CD14-positive monocyte (primary cell): ENCODE data around the gene ATP2C2. TPM values are rescaled to one million over a fixed set of nuclear protein-coding genes. Genes with fewer than 3 reads are reported as not detected.

Experiments used
- DNase-seq, 3 donors: peaks; one replicate each; pipeline ENCODE4 v3.0.0-alpha.2; 2011 to 2022
- H2AFZ ChIP-seq: 2 replicates; pipeline ENCODE4 v1.6.0; 2012; ENCODE audit warnings: mild to moderate bottlenecking, low read depth, low read length, inconsistent platforms; ENCODE audit not compliant: insufficient read depth, poor library complexity, severe bottlenecking
- H3K27ac ChIP-seq, 2 donors: 1 replicate in 1 of 2; 2 replicates in 1 of 2; pipeline ENCODE4 v1.5.1; 2012 to 2013; ENCODE audit warnings: low read length in 2 of 2, control low read depth in 1 of 2, inconsistent platforms in 1 of 2, low read depth in 1 of 2, mild to moderate bottlenecking in 1 of 2
- H3K27me3 ChIP-seq, 2 donors: one replicate each; pipeline versions ENCODE4 v1.6.0 to v1.6.1; 2011 to 2013; ENCODE audit warnings: low read length in 2 of 2; ENCODE audit not compliant: control insufficient read depth in 2 of 2, insufficient read depth in 2 of 2
- H3K36me3 ChIP-seq, 2 donors: replicated peaks in 1 of 2; 1 replicate in 1 of 2; 2 replicates in 1 of 2; pipeline versions ENCODE4 v1.5.1 to v1.6.1; 2012 to 2013; ENCODE audit warnings: low read length in 2 of 2, control low read depth in 1 of 2, inconsistent platforms in 1 of 2, mild to moderate bottlenecking in 1 of 2; ENCODE audit not compliant: insufficient read depth in 2 of 2, control insufficient read depth in 1 of 2
- H3K4me1 ChIP-seq, 2 donors: 1 replicate in 1 of 2; 2 replicates in 1 of 2; pipeline versions ENCODE4 v1.5.1 to v1.6.1; 2012 to 2013; ENCODE audit warnings: low read length in 2 of 2, control low read depth in 1 of 2, inconsistent platforms in 1 of 2, mild to moderate bottlenecking in 1 of 2, moderate library complexity in 1 of 2; ENCODE audit not compliant: insufficient read depth in 2 of 2, control insufficient read depth in 1 of 2
- H3K4me2 ChIP-seq: replicated peaks from 2 replicates; pipeline ENCODE3; 2012; ENCODE audit warnings: low read length, moderate library complexity, mild to moderate bottlenecking; ENCODE audit not compliant: poor library complexity, severe bottlenecking; ENCODE audit errors: extremely low read depth
- H3K4me3 ChIP-seq, 3 experiments: fragments of 200-600 bp in 1 of 3; sonication (generic) in 1 of 3; replicated peaks in 1 of 3; 1 replicate in 2 of 3; 2 replicates in 1 of 3; pipeline ENCODE4 v1.5.1; 2011 to 2013; ENCODE audit warnings: low read length in 3 of 3, mild to moderate bottlenecking in 3 of 3, control low read depth in 2 of 3, low read depth in 2 of 3, inconsistent platforms in 1 of 3, moderate library complexity in 1 of 3
- H3K79me2 ChIP-seq: 2 replicates; pipeline ENCODE4 v1.6.0; 2012; ENCODE audit warnings: mild to moderate bottlenecking, control low read depth, inconsistent platforms, low read length, moderate library complexity; ENCODE audit not compliant: insufficient read depth
- H3K9ac ChIP-seq: 2 replicates; pipeline ENCODE4 v1.6.0; 2017; ENCODE audit warnings: low read length, mild to moderate bottlenecking; ENCODE audit not compliant: insufficient read depth, poor library complexity, severe bottlenecking
- H3K9me3 ChIP-seq, 2 donors: replicated peaks in 1 of 2; 1 replicate in 1 of 2; 2 replicates in 1 of 2; pipeline versions ENCODE4 v1.5.1 to v1.6.1; 2012 to 2013; ENCODE audit warnings: low read length in 2 of 2, control low read depth in 1 of 2; ENCODE audit not compliant: control insufficient read depth in 1 of 2, insufficient read depth in 1 of 2
- H4K20me1 ChIP-seq: 2 replicates; pipeline ENCODE4 v1.6.0; 2012; ENCODE audit warnings: mild to moderate bottlenecking, low read length, control low read depth, moderate library complexity; ENCODE audit not compliant: insufficient read depth
- H3K27ac Mint-ChIP-seq, 7 donors: one replicate each; pipeline ENCODE4 v1.8.0; 2020; ENCODE audit warnings: mild to moderate bottlenecking in 7 of 7, mixed read lengths in 7 of 7, moderate library complexity in 6 of 7, inconsistent platforms in 2 of 7
- H3K27me3 Mint-ChIP-seq, 3 donors: one replicate each; pipeline ENCODE4 v1.8.0; 2021 to 2022; ENCODE audit warnings: low read depth in 3 of 3, mild to moderate bottlenecking in 3 of 3, mixed read lengths in 3 of 3, moderate library complexity in 3 of 3, inconsistent platforms in 1 of 3
- H3K36me3 Mint-ChIP-seq, 2 donors: one replicate each; pipeline ENCODE4 v1.8.0; 2020; ENCODE audit warnings: mixed read lengths in 2 of 2, inconsistent platforms in 1 of 2, mild to moderate bottlenecking in 1 of 2
- H3K4me1 Mint-ChIP-seq: one replicate; pipeline ENCODE4 v1.8.0; 2020; ENCODE audit warnings: mild to moderate bottlenecking, mixed read lengths
- H3K4me3 Mint-ChIP-seq, 2 donors: one replicate each; pipeline ENCODE4 v1.8.0; 2020; ENCODE audit warnings: mild to moderate bottlenecking in 2 of 2, mixed read lengths in 2 of 2, moderate library complexity in 1 of 2
- H3K9me3 Mint-ChIP-seq, 7 donors: one replicate each; pipeline ENCODE4 v1.8.0; 2020 to 2022; ENCODE audit warnings: mixed read lengths in 7 of 7, mild to moderate bottlenecking in 6 of 7, moderate library complexity in 6 of 7, inconsistent platforms in 2 of 7
- CTCF ChIP-seq: fragments of 200-600 bp; IDR thresholded peaks from one replicate; pipeline ENCODE4 v1.8.0; 2022; ENCODE audit warnings: antibody characterized with exemption, mild to moderate bottlenecking
- WGBS: methylation state at CpG from one replicate; pipeline ENCODE4 v1.1.5; 2013; ENCODE audit warnings: missing lambda C conversion rate; ENCODE audit not compliant: insufficient coverage; 5-methylcytosine and 5-hydroxymethylcytosine counted together
- intact Hi-C, 2 donors: fragments of 100-400 bp; cut with micrococcal nuclease; formaldehyde crosslinking; loops; one replicate each; pipeline versions ENCODE4 v1.15.0 to v1.15.1; 2023
- polyA plus RNA-seq, 3 donors: library from polyadenylated mRNA; depleted of rRNA in 1 of 3; unstranded in 2 of 3; stranded (reverse) in 1 of 3; fragments of 300-500 nt in 2 of 3; fragments of >200 nt in 1 of 3; fragmentation: Illumina TruSeq in 2 of 3; gene quantifications; 1 replicate in 2 of 3; 2 replicates in 1 of 3; pipeline ENCODE4 v1.2.3, GENCODE V29; 2012 to 2021

Gene ATP2C2
- polyA plus RNA-seq, 3 donors: 0.05 TPM; not detected in 2

GRCh38 chr16:84356176-84356575 is 12.2 kb upstream of the ATP2C2 start:
- H3K9me3 ChIP-seq: no peaks in the 10 kb centered on the region
- Mint-ChIP-seq H3K4me3 (no peak overlapping the region), H3K27ac (no peak overlapping the region), H3K4me1 (peaks cover 20% of the 10 kb centered on the region), H3K9me3 (peaks cover 0 to 4% (median 0%) of the 10 kb centered on the region in 7 donors), H3K27me3 (peaks cover 28 to 36% (median 33%) of the 10 kb centered on the region in 3 donors), H3K36me3 (no peaks in the 10 kb centered on the region)
- H3K36me3 ChIP-seq: no peaks in the 10 kb centered on the region
- H3K79me2 ChIP-seq: no peaks in the 10 kb centered on the region
- H3K27me3 ChIP-seq: peaks cover 0 to 9% of the 10 kb centered on the region in 2 donors
- 67% methylated on average over 8 of the region's 10 CpGs for WGBS
- no peak overlapping the region for H3K9ac ChIP-seq
- H3K27ac ChIP-seq: no peak overlapping the region
- no peak overlapping the region for H3K4me3 ChIP-seq
- H4K20me1 ChIP-seq: no peaks in the 10 kb centered on the region
- no peak overlapping the region for H3K4me2 ChIP-seq
- H2AFZ ChIP-seq: no peak overlapping the region
- DNase-seq: no peak
- intact Hi-C loops: no loop called here
- TF ChIP-seq CTCF: no peak
- peaks cover 32 to 33% of the 10 kb centered on the region in 2 donors for H3K4me1 ChIP-seq

DNA sequence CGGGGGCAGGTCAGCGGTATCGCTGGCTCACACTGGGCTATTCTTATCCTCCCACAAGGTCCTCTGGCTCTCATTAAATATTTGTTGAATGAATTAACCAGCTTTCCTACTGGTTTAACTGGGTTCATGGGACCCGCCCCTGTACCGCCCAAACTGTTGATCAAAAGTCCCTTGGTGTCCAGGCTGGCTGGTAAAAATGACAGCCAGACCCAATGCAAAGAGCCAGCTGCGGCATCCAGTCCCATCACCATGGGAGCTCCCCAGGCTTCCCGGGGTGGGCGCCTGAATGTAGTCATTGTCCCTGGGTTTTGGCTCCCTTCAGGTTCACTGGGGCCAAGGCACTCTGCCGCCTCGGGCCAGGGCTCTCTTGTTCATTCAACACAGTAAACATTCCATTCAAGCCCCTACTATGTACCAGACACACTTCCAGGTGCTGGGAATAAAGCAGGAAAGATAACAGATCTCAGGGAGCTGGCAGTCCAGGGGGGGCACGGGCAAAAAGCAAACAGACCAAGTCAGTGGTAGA is 11.7 kb upstream of the ATP2C2 start:
- intact Hi-C loops: no loop called here
- Mint-ChIP-seq H3K27me3 (peaks cover 28 to 36% (median 36%) of the 10 kb centered on the region in 3 donors), H3K9me3 (peaks cover 0 to 4% (median 0%) of the 10 kb centered on the region in 7 donors), H3K27ac (peak overlapping the region in 3 of 7 donors; percentile 54 to 84 (median 68)), H3K4me3 (no peak overlapping the region), H3K4me1 (peaks cover 20% of the 10 kb centered on the region), H3K36me3 (no peaks in the 10 kb centered on the region)
- DNase-seq: no peak
- Histone ChIP-seq H3K9ac (no peak overlapping the region), H3K36me3 (no peaks in the 10 kb centered on the region), H2AFZ (no peak overlapping the region), H3K4me1 (peaks cover 32 to 33% of the 10 kb centered on the region in 2 donors), H3K4me3 (no peak overlapping the region), H3K79me2 (no peaks in the 10 kb centered on the region), H4K20me1 (no peaks in the 10 kb centered on the region), H3K27me3 (peaks cover 0 to 9% of the 10 kb centered on the region in 2 donors), H3K4me2 (peak overlapping the region; percentile 4), H3K9me3 (no peaks in the 10 kb centered on the region), H3K27ac (no peak overlapping the region)
- WGBS: 100% methylated on average over 5 of the region's 11 CpGs
- TF ChIP-seq CTCF: no peak
